Cardiac muscle cell (in vitro differentiated cells and primary cell): ENCODE data around the gene SPPL3. TPM values are rescaled to one million over a fixed set of nuclear protein-coding genes. Genes with fewer than 3 reads are reported as not detected.

Source experiments
- DNase-seq, 2 donors: peaks; one replicate each; pipeline versions ENCODE4 v3.0.0 to v3.0.0-alpha.2; 2010 to 2017; ENCODE audit warnings: low read depth in 1 of 2, low spot score in 1 of 2
- H3K27ac ChIP-seq: fragments of 200-600 bp; sonication (generic); 2 replicates; pipeline ENCODE4 v1.5.1; 2016
- H3K27me3 ChIP-seq: fragments of 200-600 bp; sonication (generic); 2 replicates; pipeline ENCODE4 v1.6.0; 2016; ENCODE audit warnings: control low read depth
- H3K36me3 ChIP-seq: fragments of 200-600 bp; sonication (generic); 2 replicates; pipeline ENCODE4 v1.5.1; 2016; ENCODE audit warnings: control low read depth
- H3K4me1 ChIP-seq: fragments of 200-600 bp; sonication (generic); 2 replicates; pipeline ENCODE4 v1.8.1; 2017; ENCODE audit warnings: low read depth, mild to moderate bottlenecking, mixed run types
- H3K4me3 ChIP-seq: fragments of 200-600 bp; sonication (generic); 2 replicates; pipeline ENCODE4 v1.5.1; 2016; ENCODE audit warnings: mild to moderate bottlenecking
- H3K9me3 ChIP-seq: fragments of 200-600 bp; sonication (generic); 2 replicates; pipeline ENCODE4 v1.5.1; 2017; ENCODE audit warnings: low read depth, mild to moderate bottlenecking, control low read depth
- polyA plus RNA-seq: library from polyadenylated mRNA; unstranded; fragments of >200 nt; fragmentation: Nextera tagmentation; extraction: Ambion mirVana; gene quantifications from 2 replicates; pipeline ENCODE4 v1.2.1, GENCODE V29; 2016
- total RNA-seq: library from RNA; depleted of rRNA; stranded (reverse); fragments of >200 nt; gene quantifications from 2 replicates; pipeline ENCODE4 v1.2.3, GENCODE V29; 2016
- TF ChIP-seq, protein P1 (sequence below): IDR thresholded peaks from 2 replicates; pipeline ENCODE4 v1.5.1; 2012; ENCODE audit warnings: low read depth, mild to moderate bottlenecking, low read length

SPPL3 gene
- total and polyA plus RNA-seq, 2 experiments from 2014 or later: 26.9 to 111 TPM

- TF ChIP-seq, protein P1, sequence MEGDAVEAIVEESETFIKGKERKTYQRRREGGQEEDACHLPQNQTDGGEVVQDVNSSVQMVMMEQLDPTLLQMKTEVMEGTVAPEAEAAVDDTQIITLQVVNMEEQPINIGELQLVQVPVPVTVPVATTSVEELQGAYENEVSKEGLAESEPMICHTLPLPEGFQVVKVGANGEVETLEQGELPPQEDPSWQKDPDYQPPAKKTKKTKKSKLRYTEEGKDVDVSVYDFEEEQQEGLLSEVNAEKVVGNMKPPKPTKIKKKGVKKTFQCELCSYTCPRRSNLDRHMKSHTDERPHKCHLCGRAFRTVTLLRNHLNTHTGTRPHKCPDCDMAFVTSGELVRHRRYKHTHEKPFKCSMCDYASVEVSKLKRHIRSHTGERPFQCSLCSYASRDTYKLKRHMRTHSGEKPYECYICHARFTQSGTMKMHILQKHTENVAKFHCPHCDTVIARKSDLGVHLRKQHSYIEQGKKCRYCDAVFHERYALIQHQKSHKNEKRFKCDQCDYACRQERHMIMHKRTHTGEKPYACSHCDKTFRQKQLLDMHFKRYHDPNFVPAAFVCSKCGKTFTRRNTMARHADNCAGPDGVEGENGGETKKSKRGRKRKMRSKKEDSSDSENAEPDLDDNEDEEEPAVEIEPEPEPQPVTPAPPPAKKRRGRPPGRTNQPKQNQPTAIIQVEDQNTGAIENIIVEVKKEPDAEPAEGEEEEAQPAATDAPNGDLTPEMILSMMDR: no peak
- H3K27me3 ChIP-seq: no peaks in the 10 kb centered on the region
- no peaks in the 10 kb centered on the region for H3K9me3 ChIP-seq
- H3K27ac ChIP-seq: peak overlapping the region; percentile 11
- peaks cover 4% of the 10 kb centered on the region for H3K36me3 ChIP-seq
- no peak overlapping the region for H3K4me3 ChIP-seq
- DNase-seq: no peak
- peaks cover 33% of the 10 kb centered on the region for H3K4me1 ChIP-seq
Observed at GRCh38 chr12:120814903-120815429, 89.2 kb downstream of the SPPL3 start.

GRCh38 chr12:120814203-120814902, 89.8 kb downstream of the SPPL3 start:
- Histone ChIP-seq H3K27me3 (no peaks in the 10 kb centered on the region), H3K4me3 (no peak overlapping the region), H3K9me3 (no peaks in the 10 kb centered on the region), H3K27ac (no peak overlapping the region), H3K36me3 (peaks cover 5% of the 10 kb centered on the region), H3K4me1 (peaks cover 29% of the 10 kb centered on the region)
- TF ChIP-seq, protein P1: no peak
- no peak for DNase-seq

DNA sequence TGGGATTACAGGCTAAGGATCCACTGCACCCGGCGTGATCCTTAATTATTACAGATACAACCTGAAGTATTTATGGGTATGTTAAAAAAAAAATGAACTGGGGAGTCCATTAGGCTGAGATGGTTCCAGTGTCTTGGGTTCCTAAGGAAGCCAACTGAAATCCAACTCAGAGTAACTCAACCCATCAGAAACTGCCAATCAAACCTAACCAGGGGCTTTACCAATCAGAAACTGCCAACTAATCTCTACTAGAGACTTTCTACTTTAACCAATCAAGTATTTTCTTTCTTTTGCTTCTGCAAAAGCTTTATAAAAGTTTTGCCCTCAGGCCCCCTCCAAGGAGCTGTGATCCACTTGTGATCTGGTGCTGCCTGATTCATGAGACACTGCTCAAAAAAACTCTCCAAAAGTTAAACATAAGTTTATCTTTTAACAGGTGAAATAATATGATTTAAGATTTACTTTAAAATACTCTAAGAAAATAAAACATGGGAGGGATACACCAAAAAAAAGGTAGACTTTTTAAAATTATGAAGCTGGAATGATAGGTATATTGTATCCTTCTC, 90.5 kb downstream of the SPPL3 start:
- peaks cover 27% of the 10 kb centered on the region for H3K4me1 ChIP-seq
- no peaks in the 10 kb centered on the region for H3K27me3 ChIP-seq
- peaks cover 5% of the 10 kb centered on the region for H3K36me3 ChIP-seq
- no peak for DNase-seq
- no peak overlapping the region for H3K4me3 ChIP-seq
- H3K9me3 ChIP-seq: no peaks in the 10 kb centered on the region
- TF ChIP-seq, protein P1: no peak
- no peak overlapping the region for H3K27ac ChIP-seq

DNA sequence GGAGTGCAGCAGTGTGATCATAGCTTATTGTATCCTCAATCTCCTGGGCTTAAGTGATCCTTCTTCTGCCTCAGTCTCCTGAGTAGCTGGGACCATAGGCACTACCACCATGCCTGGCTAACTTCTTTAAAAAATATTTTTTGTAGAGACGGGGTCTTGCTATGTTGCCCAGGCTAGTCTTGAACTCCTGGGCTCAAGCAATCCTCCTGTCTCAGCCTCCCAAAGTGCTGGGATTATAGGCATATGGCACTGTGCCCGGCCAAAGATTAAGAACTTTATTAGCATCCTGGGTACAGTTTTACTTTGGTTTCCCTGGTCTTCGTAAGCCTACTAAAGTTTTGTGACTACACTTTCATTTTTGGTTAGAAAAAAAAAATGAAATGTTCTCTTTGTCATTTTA, 94.1 kb downstream of the SPPL3 start:
- TF ChIP-seq, protein P1: no peak
- Histone ChIP-seq H3K9me3 (no peaks in the 10 kb centered on the region), H3K4me3 (no peak overlapping the region)

GRCh38 chr12:120804428-120804827, 99.7 kb downstream of the SPPL3 start:
- no peak for DNase-seq

More for the DNA sequence above, 94.1 kb downstream of the SPPL3 start:
- Histone ChIP-seq H3K27ac (no peak overlapping the region), H3K4me1 (peaks cover 15% of the 10 kb centered on the region), H3K36me3 (peaks cover 5% of the 10 kb centered on the region), H3K27me3 (no peaks in the 10 kb centered on the region)
- no peak for DNase-seq

More at GRCh38 chr12:120804428-120804827, 99.7 kb downstream of the SPPL3 start:
- TF ChIP-seq, protein P1: no peak
- peaks cover 27% of the 10 kb centered on the region for H3K4me1 ChIP-seq
- no peak overlapping the region for H3K27ac ChIP-seq
- no peaks in the 10 kb centered on the region for H3K9me3 ChIP-seq
- no peaks in the 10 kb centered on the region for H3K36me3 ChIP-seq
- no peak overlapping the region for H3K4me3 ChIP-seq
- no peaks in the 10 kb centered on the region for H3K27me3 ChIP-seq
